GM18868 (cell line): Measurements from ENCODE around the gene TBX4.

Experiments used
- ATAC-seq: cut with Tn5 transposase; IDR thresholded peaks from one replicate; pipeline ENCODE4 v1.9.1; 2021; ENCODE audit warnings: mild to moderate bottlenecking, moderate library complexity; ENCODE audit not compliant: unreplicated experiment

TBX4 gene

DNA sequence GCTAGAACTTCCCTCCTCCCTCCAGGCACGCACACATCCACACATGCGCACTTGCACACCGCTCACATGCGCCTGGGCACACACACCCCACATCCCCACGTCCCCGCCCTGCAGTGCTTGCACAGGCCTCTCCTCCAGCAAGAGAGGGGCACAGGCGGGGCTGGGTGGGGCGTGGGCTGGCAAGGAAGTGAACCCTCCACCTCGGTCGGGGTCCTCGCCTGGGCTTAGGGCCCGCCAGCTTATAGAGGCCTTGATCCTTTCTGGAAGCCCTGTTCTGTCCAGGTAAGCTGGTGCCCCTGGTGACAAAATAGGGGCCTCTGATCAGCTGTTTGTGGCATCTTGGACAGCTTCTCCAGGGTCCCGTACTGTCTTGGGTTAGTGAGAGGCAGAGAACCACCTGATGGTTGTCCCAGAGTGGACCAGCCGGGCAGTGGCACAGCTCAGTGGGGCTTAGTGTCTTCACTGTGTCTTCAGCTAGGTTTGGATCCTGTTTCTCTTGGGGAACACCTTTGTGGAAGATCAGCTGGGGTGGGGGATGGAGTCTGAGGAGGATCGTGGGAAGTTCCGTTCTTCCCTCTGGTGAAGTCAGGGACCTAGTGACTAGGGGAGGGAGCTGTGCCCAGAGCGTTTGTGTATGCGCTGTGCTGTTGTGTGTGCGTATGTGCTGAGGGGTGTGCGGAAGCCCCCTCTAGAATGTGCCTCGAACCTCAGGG, 12.1 kb downstream of the TBX4 start:
- ATAC-seq, result no peak

DNA sequence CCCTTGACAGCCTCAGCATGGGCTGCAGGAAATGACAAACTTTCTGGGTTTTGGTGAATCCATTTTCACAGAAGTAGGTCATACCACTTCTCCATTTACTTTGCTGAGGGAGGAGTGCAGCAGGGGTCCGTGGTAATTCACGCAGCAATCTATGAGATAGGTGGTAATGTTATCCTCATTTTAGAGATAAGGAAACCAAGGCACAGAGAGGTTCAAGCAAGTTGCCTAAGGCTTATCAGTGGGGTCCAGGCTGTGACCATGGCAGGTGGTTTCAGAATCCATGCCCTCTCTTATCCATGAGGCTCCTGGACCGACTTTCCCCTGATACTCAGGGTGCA, 12.6 kb downstream of the TBX4 start:
- ATAC-seq, result no peak

GRCh38 chr17:61465550-61466237, 13.5 kb downstream of the TBX4 start:
- ATAC-seq, result no peak

- ATAC-seq, result no peak
Observed at GRCh38 chr17:61466246-61466645, 14.0 kb downstream of the TBX4 start.

- peak; percentile 41 for ATAC-seq
Observed at GRCh38 chr17:61467416-61468262, 15.4 kb downstream of the TBX4 start.

DNA sequence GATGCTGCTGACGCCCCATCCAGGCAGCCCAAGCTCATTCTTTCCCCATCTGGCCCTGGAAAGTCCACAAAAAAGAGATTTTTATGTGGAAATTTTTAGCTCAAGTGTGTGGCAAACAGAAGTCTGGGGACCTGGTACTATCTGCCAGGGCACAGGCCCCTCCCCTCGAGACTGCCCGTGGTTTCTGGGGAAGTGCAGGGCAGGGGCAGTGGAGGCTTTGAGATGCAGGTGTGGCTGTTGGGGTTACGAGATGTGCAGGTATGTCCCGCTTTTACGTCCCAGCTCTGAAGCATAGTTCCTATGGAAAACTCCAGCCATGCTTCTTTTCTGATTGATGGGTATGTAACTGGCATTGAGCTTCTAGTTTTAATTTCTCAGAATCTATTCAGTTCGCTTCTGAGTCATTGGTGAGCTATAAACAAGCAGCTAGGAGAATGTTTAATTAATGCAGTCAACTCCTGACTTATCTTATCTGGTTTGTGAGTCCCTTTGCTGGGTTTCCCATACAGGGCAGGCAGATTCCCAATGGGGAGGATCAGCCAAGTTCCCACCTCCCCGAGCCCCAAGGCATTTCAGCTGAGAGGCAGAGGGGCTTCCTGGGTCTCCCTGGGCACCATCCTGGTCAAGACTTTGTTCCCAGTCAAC, 16.2 kb downstream of the TBX4 start:
- ATAC-seq, result no peak

DNA sequence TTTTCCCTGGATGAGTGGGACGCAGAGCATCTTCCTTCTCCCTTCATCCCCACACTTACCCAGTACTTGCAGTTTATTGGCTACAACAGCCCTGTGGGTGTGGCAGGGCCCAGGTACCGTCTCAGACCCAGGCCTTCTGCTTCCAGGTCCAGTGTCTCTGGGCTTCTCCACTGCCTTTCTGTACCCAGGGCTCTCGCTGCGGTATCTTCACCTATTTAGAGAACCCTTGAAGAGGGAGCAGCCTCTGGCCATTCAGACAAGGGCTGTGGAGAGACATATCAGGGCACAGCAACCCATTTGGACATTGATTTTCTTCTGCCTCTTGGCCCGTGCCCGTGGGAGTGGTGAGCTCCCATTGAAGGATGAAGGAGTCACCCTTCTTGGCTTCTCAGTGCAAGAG, 17.3 kb downstream of the TBX4 start:
- no peak for ATAC-seq

DNA sequence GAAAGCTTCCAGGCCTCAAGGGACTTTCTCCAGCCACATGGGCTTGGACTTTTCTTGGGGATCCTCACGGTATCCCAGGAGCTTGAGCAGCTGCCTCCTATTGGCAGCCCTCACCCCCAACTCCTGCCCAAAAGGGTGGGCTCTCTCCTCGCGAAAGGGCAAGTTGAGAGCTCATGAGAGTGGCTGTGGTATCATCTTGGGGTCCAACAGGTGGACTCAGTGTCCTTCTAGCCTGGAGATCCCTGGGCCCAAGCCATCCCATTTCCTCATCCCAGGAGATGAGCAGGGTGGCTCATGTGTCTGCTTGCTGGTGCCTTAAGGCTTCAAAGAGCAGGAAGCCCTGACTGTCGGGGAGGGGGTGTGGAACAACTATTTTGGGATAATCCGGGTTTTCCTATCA, 17.7 kb downstream of the TBX4 start:
- ATAC-seq, result no peak

DNA sequence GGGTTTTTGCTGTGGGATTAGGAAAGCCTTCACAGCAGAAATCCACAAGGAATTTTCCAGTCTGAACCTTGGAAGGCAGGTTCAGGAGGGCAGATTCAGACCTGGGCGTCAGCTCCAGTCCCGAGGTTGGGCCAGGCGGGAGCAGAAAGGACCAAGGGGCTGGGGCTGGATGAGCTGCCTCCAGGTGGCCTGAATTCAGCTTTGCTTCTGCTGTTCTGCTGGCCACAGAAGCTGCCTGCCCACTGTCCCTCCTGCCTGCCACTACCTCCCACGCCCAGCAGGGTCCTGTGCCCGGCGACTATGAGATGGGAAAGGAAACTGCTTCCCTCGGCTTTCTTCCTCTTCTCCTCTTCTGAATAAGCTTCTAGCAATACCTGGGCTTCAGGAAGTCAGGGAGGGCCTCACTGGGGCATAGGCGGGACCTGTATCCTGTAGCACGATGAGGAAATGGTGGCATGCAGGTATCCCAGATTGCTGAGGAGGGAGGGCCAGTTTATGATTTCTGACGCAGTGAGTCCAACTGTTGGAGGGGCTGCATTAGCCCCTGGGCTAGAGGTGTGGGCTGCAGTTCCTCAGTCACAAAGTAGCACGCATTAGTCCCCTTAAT, 18.4 kb downstream of the TBX4 start:
- no peak for ATAC-seq

- ATAC-seq, result no peak
Observed at GRCh38 chr17:61474235-61474927, 22.2 kb downstream of the TBX4 start.

- no peak for ATAC-seq
Observed at GRCh38 chr17:61474934-61475333, 22.7 kb downstream of the TBX4 start.

- ATAC-seq, result no peak
Observed at GRCh38 chr17:61475726-61476125, 23.5 kb downstream of the TBX4 start.

DNA sequence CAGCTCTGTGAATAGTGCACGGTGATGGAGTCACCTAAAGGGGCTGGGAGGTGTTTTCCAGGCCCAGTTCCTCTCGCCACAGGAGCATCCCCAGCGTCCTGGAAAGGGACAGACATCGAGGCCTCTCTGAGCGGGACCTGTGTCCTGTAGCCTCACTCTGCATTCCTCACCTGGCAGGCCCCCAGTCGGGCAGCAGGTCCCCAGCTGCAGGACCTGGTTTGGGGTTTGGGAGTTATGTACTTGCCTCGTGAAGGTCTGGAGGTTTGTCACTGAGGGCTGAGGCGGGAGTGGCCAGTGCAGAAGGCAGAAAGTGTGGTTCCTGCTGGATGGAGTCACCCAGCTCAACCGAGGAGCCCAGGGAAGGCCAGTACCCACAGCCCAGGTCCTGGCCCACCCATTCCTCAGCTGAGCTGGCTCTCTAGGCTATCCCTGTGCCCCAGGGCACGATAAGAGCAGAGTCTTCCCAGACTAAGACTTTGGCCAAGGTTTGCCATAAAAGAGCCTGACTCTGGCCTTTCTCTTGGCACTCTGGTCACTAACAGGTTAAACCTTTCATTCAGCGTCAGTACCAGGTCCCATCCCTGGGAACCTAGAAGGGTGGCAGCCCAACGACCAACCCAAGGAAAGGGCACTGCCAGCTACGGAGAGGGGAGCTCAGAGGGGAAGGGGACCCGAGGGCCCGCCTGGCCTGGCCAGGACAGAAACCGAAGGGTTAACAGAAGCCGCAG, 24.4 kb downstream of the TBX4 start:
- no peak for ATAC-seq

DNA sequence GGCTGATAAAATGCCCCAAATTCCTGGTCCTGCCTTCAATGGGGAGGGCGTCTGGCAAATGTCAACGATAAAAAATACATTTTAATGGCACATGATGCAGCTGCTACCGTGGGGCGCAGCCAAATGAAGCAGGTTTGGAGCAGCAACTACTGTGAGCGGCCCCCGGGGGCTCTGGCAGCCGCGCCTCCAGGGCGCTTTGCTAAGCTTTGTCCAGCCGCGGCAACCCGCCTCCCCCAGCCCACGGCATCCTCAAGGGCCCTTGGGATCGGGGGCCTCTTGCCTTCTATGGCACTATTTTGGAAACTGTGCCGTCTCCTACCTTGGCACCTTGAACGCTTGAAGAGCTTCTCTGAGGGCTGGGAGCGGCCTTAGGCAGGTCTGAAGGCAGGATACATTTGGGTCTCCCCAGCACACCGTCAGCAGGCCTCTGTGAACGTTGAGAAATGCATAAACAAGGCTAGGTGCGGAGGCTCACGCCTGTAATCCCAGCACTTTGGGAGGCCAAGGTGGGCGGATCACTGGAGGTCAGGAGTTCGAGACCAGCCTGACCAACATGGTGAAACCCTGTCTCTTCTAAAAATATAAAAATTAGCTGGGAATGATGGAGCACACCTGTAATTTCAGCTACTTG, 25.1 kb downstream of the TBX4 start:
- ATAC-seq, result no peak

GRCh38 chr17:61478026-61478789, 26.0 kb downstream of the TBX4 start:
- no peak for ATAC-seq

GRCh38 chr17:61478790-61479492, 26.7 kb downstream of the TBX4 start:
- no peak for ATAC-seq

DNA sequence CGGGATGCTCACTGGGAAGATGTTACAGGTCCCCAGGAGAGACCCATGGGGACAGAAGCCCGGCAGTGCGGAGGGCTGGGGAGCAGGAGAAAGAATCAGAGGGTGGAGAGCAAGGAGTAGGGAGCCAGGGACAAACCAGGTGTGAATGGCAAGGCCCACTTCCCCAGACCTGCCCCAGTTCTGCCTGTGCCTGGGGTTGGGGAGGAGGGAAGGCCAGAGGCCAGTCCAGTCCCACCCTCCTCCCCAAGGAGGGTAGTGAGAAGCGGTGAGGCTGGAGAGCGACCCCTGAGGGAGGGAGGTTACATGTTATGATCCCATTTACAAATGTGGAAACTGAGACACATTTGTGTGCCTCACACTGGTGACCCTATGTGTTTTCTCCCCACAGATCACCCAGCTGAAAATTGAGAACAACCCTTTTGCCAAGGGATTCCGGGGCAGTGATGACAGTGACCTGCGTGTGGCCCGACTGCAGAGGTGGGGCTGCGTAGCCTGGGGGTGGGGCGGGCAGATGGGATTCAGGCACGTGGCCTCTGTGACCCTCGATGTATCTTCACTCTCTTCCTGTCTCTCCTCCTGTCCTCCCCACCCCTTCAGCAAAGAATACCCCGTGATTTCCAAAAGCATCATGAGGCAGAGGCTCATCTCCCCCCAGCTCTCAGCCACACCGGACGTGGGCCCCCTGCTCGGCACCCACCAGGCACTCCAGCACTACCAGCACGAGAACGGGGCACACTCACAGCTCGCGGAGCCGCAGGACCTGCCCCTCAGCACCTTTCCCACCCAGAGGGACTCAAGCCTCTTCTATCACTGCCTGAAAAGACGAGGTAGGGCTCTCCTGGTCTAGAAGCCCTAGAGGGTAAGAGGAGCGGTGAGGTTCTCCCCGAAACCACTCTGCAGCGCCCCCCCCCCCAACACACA, 27.5 kb downstream of the TBX4 start:
- ATAC-seq, result no peak
